GM19463 (cell line): Measurements from ENCODE around the gene WDFY3.

Experiments
- ATAC-seq: cut with Tn5 transposase; IDR thresholded peaks from one replicate; pipeline ENCODE4 v1.9.1; 2021; ENCODE audit warnings: mild to moderate bottlenecking, moderate library complexity; ENCODE audit not compliant: unreplicated experiment

The WDFY3 gene

GRCh38 chr4:84966382-84967242 lies at the start of gene WDFY3:
Gene WDFY3, minus strand, starts transcription at chr4:84966690. Its CDS starts 106,099 bp downstream, at chr4:84860591.
- ATAC-seq, result peak; percentile 66

- ATAC-seq, result no peak
Observed at GRCh38 chr4:85005865-85006377, 39.4 kb upstream of the WDFY3 start.

GRCh38 chr4:85000343-85000742 lies 33.9 kb upstream of the WDFY3 start:
- no peak for ATAC-seq

- no peak for ATAC-seq
Observed at GRCh38 chr4:84995386-84995785, 28.9 kb upstream of the WDFY3 start.

- no peak for ATAC-seq
Observed at GRCh38 chr4:84994280-84994679, 27.8 kb upstream of the WDFY3 start.

- ATAC-seq, result no peak
Observed at GRCh38 chr4:84985952-84986351, 19.5 kb upstream of the WDFY3 start.

GRCh38 chr4:84977396-84977795 lies 10.9 kb upstream of the WDFY3 start:
- no peak for ATAC-seq

GRCh38 chr4:84973856-84974255 lies 7.4 kb upstream of the WDFY3 start:
- ATAC-seq, result no peak

GRCh38 chr4:84971319-84971932 lies 4.9 kb upstream of the WDFY3 start:
- no peak for ATAC-seq

GRCh38 chr4:84968925-84969324 lies 2.4 kb upstream of the WDFY3 start:
- no peak for ATAC-seq

GRCh38 chr4:84967243-84967690 lies 777 bp upstream of the WDFY3 start:
- ATAC-seq, result no peak

- ATAC-seq, result peak; percentile 34
Observed at GRCh38 chr4:84965553-84966381, 723 bp downstream of the WDFY3 start.

GRCh38 chr4:84964995-84965552 lies 1.4 kb downstream of the WDFY3 start:
- no peak for ATAC-seq

GRCh38 chr4:84962102-84962501 lies 4.4 kb downstream of the WDFY3 start:
- no peak for ATAC-seq

- no peak for ATAC-seq
Observed at GRCh38 chr4:84958434-84958833, 8.1 kb downstream of the WDFY3 start.

- no peak for ATAC-seq
Observed at GRCh38 chr4:84957514-84958420, 8.7 kb downstream of the WDFY3 start.

GRCh38 chr4:84956014-84956413 lies 10.5 kb downstream of the WDFY3 start:
- no peak for ATAC-seq

- no peak for ATAC-seq
Observed at GRCh38 chr4:84954982-84955567, 11.4 kb downstream of the WDFY3 start.

- ATAC-seq, result no peak
Observed at GRCh38 chr4:84952776-84953175, 13.7 kb downstream of the WDFY3 start.
